GM06990 (cell line): Measurements from ENCODE around the gene OPN1SW.

Experiments
- DNase-seq: peaks from one replicate; pipeline ENCODE4 v3.0.0-alpha.2; 2011; ENCODE audit not compliant: insufficient read length; ENCODE audit errors: extremely low read depth
- H3K27me3 ChIP-seq: replicated peaks from 2 replicates; pipeline ENCODE4 v1.6.0; 2011; ENCODE audit warnings: low read length; ENCODE audit not compliant: control insufficient read depth, insufficient read depth
- H3K36me3 ChIP-seq: 2 replicates; pipeline ENCODE4 v1.5.1; 2011; ENCODE audit warnings: low read length; ENCODE audit not compliant: control insufficient read depth, insufficient read depth
- H3K4me3 ChIP-seq: replicated peaks from 2 replicates; pipeline ENCODE4 v1.5.1; 2011; ENCODE audit warnings: low read depth, mild to moderate bottlenecking, control low read depth, low read length
- CTCF ChIP-seq: IDR thresholded peaks from 2 replicates; pipeline ENCODE4 v1.5.1; 2011; ENCODE audit warnings: low read length, control low read depth, mild to moderate bottlenecking, inconsistent platforms; ENCODE audit not compliant: insufficient read depth, poor library complexity, severe bottlenecking

OPN1SW gene

GRCh38 chr7:128775744-128776474 is at the start of gene OPN1SW:
Gene OPN1SW (minus strand): TSS chr7:128775794. CDS start chr7:128775781, 13 bp downstream.
- Histone ChIP-seq H3K36me3 (peaks cover 8% of the 10 kb centered on the region), H3K4me3 (no peak within 1 kb of the TSS), H3K27me3 (no peaks in the 10 kb centered on the region)
- DNase-seq = no peak
- TF ChIP-seq CTCF = no peak

- Histone ChIP-seq H3K27me3 (no peaks in the 10 kb centered on the region; the same call in 1 of the 2 replicates), H3K4me3 (no peak overlapping the region), H3K36me3 (no peaks in the 10 kb centered on the region)
- DNase-seq = no peak
- TF ChIP-seq CTCF = no peak
Measured at GRCh38 chr7:128821724-128822123, 46.1 kb upstream of the OPN1SW start.

- DNase-seq = no peak
- Histone ChIP-seq H3K36me3 (no peaks in the 10 kb centered on the region), H3K4me3 (no peak overlapping the region), H3K27me3 (peaks cover 4% of the 10 kb centered on the region)
- TF ChIP-seq CTCF = no peak
Measured at GRCh38 chr7:128818694-128819093, 43.1 kb upstream of the OPN1SW start.

DNA sequence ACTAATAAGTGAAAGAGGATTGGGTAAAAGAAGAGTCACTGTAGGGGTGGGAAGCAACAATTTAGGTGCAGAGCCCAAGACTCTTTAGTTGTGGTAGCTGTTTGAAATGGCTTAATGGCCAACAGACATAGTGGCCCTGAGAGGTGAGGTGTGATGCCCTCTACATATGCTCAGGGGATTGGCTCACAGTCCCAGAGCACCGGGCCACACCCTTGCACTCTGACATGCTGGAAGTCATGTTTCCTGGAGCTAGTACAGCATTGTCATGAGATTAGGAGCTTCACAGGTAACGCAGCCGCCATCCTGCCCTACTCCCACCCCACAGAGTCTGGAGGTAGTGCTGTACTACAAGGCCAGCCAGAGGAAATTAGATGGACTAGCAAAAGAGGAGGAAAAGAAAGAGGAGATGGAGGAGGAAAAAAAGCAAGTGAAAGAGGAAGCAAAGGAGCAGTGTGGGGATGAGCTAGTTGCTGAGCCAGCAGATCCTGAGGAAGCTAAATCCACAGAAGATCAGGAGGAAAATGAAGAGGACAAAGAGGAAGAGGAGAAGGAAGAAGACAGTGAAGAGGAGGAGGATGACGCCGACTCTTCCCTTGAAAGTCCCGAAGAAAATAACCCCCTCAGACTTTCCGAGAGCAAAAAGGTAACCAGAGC is 39.8 kb upstream of the OPN1SW start:
- DNase-seq = no peak
- peaks cover 4% of the 10 kb centered on the region for H3K27me3 ChIP-seq
- no peak for TF ChIP-seq CTCF
- H3K4me3 ChIP-seq = no peak overlapping the region
- H3K36me3 ChIP-seq = no peaks in the 10 kb centered on the region

DNA sequence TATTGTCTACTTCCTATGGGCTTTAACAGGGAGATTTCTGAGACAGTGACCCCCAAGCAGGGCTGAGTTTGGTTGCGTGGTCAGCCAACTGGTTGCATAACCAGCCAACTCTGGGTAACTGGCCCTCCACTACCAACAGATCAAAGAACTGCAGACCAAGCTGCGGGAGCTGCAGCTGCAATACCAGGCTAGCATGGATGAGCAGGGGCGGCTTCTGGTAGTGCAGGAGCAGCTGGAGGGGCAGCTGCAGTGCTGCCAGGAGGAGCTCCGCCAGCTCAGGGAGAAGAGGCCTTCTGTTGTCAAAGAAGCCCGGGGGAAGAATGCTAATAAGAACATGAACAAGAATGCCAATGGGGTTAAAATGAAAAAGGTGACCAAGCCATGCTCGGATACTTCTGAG is 38.9 kb upstream of the OPN1SW start:
- H3K4me3 ChIP-seq = no peak overlapping the region
- no peak for TF ChIP-seq CTCF
- no peaks in the 10 kb centered on the region for H3K36me3 ChIP-seq
- H3K27me3 ChIP-seq = peaks cover 4% of the 10 kb centered on the region
- no peak for DNase-seq
